ENCODE measurements around the gene SLC35F2. TPM values are rescaled to one million over a fixed set of nuclear protein-coding genes. Genes with fewer than 3 reads are reported as not detected.
"Not testable (repeated sequence)": the region's sequence is repeated elsewhere in the genome, so short reads cannot be mapped to it uniquely, and the experiment has no call there.

The SLC35F2 gene
- total RNA-seq, 4 donors from 2014 or later = 2.7 to 7.6 (median 4.1) TPM

GRCh38 chr11:107842412-107843100 is 16.0 kb downstream of the SLC35F2 start:
- WGBS, 2 donors (ENCODE audit: low coverage in 1 of 2) = 64 to 89% methylated on average over 4 to 8 of the region's 8 CpGs
- H3K9me3 ChIP-seq = no peaks in the 10 kb centered on the region
- H3K4me3 ChIP-seq = no peak overlapping the region
- H3K27me3 ChIP-seq = no peaks in the 10 kb centered on the region
- peaks cover 0 to 4% (median 0%) of the 10 kb centered on the region in 3 donors for H3K4me1 ChIP-seq
- TF ChIP-seq POLR2A (IDR thresholded peaks at IDR 0.05) = no peak
- TF ChIP-seq EP300 (IDR thresholded peaks at IDR 0.05) = no peak
- no peak for TF ChIP-seq CTCF (IDR thresholded peaks at IDR 0.05)
- TF ChIP-seq POLR2AphosphoS5 (IDR thresholded peaks at IDR 0.05) = no peak
- no peak overlapping the region for H3K27ac ChIP-seq
- no peaks in the 10 kb centered on the region for H3K36me3 ChIP-seq
- no peak for ATAC-seq

GRCh38 chr11:107840129-107840484 is 18.5 kb downstream of the SLC35F2 start:
- WGBS, 2 donors (ENCODE audit: low coverage in 1 of 2) = 22 to 46% methylated on average over 1 to 2 of the region's 2 CpGs
- ATAC-seq = peak; percentile 37
- peak overlapping the region in 3 of 4 donors; percentile 36 to 69 (median 67) for H3K27ac ChIP-seq

GRCh38 chr11:107836851-107837250 is 21.7 kb downstream of the SLC35F2 start:
- Histone ChIP-seq H3K27me3 (no peaks in the 10 kb centered on the region), H3K4me1 (peaks cover 0 to 4% (median 0%) of the 10 kb centered on the region in 3 donors), H3K4me3 (no peak overlapping the region), H3K36me3 (no peaks in the 10 kb centered on the region), H3K9me3 (no peaks in the 10 kb centered on the region), H3K27ac (no peak overlapping the region)
- no peak for TF ChIP-seq EP300 (IDR thresholded peaks at IDR 0.05)
- TF ChIP-seq POLR2A (IDR thresholded peaks at IDR 0.05) = no peak
- no peak for TF ChIP-seq CTCF (IDR thresholded peaks at IDR 0.05)
- TF ChIP-seq POLR2AphosphoS5 (IDR thresholded peaks at IDR 0.05) = no peak
- 46 to 56% methylated on average over 2 to 3 of the region's 3 CpGs for WGBS, 2 donors (ENCODE audit: low coverage in 1 of 2)
- no peak for ATAC-seq

More at GRCh38 chr11:107840129-107840484, 18.5 kb downstream of the SLC35F2 start:
- Histone ChIP-seq H3K4me3 (no peak overlapping the region), H3K27me3 (no peaks in the 10 kb centered on the region), H3K4me1 (peaks cover 0 to 4% (median 0%) of the 10 kb centered on the region in 3 donors), H3K9me3 (no peaks in the 10 kb centered on the region), H3K36me3 (no peaks in the 10 kb centered on the region)
- no peak for TF ChIP-seq CTCF (IDR thresholded peaks at IDR 0.05)
- TF ChIP-seq EP300 (IDR thresholded peaks at IDR 0.05) = no peak
- no peak for TF ChIP-seq POLR2AphosphoS5 (IDR thresholded peaks at IDR 0.05)
- no peak for TF ChIP-seq POLR2A (IDR thresholded peaks at IDR 0.05)

DNA sequence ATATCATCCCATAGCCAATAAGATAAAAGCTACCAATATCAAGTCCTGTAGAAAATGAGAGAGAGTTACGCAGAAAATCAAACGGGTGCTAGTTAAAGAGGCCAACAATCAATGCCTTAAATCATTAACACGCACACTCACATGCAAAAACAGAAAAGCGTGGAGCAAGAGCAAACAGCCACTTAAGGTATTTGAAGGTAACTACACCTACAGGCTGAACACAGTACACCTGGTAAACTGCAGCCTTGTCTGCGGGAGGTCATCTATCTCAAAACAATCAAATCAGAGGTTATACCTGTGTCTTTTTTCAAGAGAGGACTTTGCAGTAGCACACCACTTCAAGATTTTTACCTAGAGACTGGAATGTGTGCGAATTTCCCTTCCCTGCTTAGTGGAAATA is 23.6 kb downstream of the SLC35F2 start:
- Histone ChIP-seq H3K4me3 (no peak overlapping the region), H3K36me3 (no peaks in the 10 kb centered on the region), H3K9me3 (no peaks in the 10 kb centered on the region), H3K4me1 (no peaks in the 10 kb centered on the region), H3K27me3 (no peaks in the 10 kb centered on the region), H3K27ac (no peak overlapping the region)
- 75 to 82% methylated on average over 6 of the region's 6 CpGs for WGBS, 2 donors (ENCODE audit: low coverage in 1 of 2)
- TF ChIP-seq EP300 (IDR thresholded peaks at IDR 0.05) (no peak), CTCF (IDR thresholded peaks at IDR 0.05) (no peak), POLR2AphosphoS5 (IDR thresholded peaks at IDR 0.05) (no peak), POLR2A (IDR thresholded peaks at IDR 0.05) (no peak)
- no peak for ATAC-seq

GRCh38 chr11:107833926-107834325 is 24.7 kb downstream of the SLC35F2 start:
- 56 to 67% methylated on average over 6 of the region's 6 CpGs for WGBS, 2 donors (ENCODE audit: low coverage in 1 of 2)
- H3K4me3 ChIP-seq = not testable (repeated sequence)

More at GRCh38 chr11:107833926-107834325, 24.7 kb downstream of the SLC35F2 start:
- H3K4me1 ChIP-seq, ATAC-seq, H3K27ac ChIP-seq, H3K36me3 ChIP-seq, H3K9me3 ChIP-seq, H3K27me3 ChIP-seq: not testable (repeated sequence)

Data from gastroesophageal sphincter (tissue), 4 donors.